GM19455 (cell line): ENCODE data around the gene PHACTR2.
"Not testable (repeated sequence)": the region's sequence is repeated elsewhere in the genome, so short reads cannot be mapped to it uniquely, and the experiment has no call there.

ENCODE experiments used
- ATAC-seq: cut with Tn5 transposase; IDR thresholded peaks from one replicate; pipeline ENCODE4 v1.9.1; 2021; ENCODE audit not compliant: unreplicated experiment

Gene PHACTR2

GRCh38 chr6:143738072-143738690 lies 60.4 kb downstream of the PHACTR2 start:
- not testable (repeated sequence) for ATAC-seq

DNA sequence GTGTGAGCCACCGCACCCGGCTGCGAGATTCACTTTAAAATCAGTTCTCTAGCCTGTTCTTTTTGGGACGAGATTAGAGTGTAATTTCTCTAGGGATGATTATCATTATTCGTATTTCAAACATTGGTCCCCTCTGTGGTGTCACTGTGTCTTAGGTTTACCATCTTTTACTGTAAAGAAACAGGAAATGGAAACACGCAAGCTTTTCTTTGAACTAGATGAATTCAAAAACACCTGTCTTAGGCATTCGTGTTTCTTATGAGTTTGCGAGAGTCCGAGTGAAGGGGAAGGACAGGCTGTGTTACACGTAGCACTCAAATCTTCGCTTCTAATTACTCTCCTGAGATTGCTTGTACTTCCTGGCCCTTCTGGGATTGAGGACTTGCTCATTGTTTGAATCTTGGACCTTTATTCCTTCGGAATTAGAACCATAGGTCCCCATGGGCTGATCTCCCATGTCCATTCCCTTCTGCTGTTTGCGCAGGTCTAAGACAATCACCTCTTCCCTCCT lies 61.6 kb downstream of the PHACTR2 start:
- no peak for ATAC-seq

DNA sequence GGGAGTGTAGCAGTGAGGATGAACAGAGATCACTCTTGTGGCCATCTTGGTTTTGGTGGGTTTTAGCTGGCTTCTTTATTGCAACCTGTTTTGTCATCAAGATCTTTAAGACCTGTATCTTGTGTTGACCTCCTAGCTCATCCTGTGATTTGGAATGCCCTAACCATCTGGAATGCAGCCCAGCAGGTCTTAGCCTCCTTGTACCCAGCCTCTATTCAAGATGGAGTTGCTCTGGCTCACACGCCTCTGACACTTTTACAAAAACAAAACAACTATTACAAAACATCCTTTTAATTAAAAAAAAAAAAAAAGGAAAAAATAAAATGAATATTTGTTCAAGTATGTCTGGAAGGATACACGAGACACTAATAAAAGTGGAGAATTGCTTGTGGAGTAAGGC lies 62.4 kb downstream of the PHACTR2 start:
- no peak for ATAC-seq

DNA sequence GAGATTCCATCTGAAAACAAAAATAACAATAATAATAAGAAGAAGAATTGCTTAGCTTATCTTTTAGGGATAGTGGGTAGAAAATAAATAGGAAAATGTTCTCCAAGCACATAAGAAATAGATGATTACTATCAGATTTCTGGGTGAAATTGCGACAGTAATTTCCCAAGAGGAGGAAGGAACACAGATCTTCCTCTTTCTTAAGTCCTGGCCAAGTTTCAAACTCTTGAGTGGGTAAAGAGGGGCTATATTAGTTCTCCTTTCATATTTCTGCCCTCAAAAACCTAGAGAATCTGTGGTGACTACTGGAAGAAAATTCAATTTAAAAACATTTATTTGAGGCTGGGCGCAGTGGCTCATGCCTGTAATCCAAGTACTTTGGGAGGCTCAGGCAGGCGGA lies 63.7 kb downstream of the PHACTR2 start:
- no peak for ATAC-seq

GRCh38 chr6:143742070-143742954 lies 64.5 kb downstream of the PHACTR2 start:
- ATAC-seq, result no peak

DNA sequence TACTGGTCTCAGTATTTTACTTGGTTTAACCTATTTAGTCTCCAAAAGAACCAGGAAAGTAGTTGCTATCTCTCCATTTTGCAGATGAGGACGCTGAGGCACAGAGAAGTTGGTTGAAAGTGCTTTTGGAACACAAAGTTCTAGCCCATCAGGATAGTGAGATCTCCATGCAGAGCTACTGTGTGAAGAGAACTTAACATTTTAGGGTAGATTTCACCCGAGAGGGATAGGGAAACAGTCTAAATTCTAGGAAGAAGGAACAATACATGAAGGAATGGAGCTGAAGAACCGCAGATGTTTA lies 65.1 kb downstream of the PHACTR2 start:
- ATAC-seq, result no peak

DNA sequence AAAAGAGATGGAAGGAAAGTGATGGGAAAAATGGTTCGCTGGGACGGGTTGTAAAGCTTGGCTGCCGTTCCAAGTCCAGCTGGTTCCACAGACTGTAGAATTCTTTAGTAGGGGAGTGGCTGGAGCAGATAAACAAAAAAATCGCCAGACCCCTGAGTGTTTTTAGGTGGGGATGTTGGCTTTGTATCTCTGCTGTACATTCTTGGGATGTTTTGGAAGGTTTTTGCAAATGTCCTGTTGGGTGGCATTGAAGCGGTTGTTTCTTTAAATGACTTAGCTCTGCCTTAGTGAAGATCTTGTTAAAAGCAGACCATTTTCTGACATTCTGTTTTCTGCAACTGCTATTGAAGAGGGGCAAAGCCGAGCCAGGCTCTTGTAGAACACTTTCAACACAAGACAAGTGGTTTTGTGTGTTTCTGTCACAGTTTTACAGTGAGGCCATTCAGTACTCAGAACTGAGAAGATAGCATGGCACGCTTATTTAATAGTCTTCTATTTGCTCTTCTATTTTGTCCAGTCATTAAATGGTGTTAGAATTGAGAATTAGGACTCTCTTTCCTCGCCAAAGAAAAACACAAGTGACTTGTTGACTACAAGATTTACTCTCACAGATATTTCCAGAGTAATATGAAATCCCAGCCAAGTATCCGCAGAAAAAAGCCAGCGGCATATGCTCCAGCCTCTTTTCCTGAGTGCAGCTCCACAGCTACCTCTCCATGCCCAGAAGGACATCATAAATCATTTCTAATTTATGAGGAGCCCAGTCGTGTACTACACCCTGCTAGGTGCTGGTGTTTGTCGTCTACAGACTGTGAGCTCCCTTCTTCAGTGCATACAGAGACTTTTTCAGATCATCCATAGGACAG lies 65.8 kb downstream of the PHACTR2 start:
- ATAC-seq, result no peak

DNA sequence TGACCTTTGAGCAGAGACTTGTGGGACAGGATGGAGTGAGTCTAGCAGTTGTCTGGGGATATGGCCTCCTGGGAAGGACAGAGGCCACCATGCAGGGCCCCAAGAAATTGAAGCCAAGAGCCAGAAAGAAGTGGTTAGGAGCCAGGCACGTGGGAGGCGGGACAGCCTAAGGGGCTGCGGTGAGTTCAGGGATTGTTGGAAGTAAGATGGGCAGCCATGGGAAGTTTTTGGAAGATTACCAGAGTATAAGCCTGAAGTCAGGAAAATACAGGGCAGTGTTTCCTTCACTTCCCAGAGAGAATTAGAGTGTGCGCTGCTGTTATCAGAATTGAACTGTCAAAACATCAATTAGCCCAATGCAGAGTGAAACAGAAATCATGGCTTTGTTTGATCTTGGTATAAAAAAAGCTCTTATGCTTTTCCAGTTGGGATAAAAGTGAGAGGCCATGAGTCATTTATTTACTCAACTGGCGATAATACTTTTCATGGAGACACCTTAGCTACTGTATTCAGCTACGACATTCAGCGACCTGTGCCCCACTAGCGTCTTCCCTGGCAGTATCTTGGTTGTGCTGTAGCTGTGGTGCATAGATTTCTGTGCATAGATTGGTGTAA lies 66.9 kb downstream of the PHACTR2 start:
- ATAC-seq, result no peak

- no peak for ATAC-seq
Observed at GRCh38 chr6:143745166-143746133, 67.7 kb downstream of the PHACTR2 start.

GRCh38 chr6:143746202-143747119 lies 68.7 kb downstream of the PHACTR2 start:
- no peak for ATAC-seq

- ATAC-seq, result no peak
Observed at GRCh38 chr6:143747347-143747842, 69.6 kb downstream of the PHACTR2 start.

- no peak for ATAC-seq
Observed at GRCh38 chr6:143749891-143750290, 72.1 kb downstream of the PHACTR2 start.

DNA sequence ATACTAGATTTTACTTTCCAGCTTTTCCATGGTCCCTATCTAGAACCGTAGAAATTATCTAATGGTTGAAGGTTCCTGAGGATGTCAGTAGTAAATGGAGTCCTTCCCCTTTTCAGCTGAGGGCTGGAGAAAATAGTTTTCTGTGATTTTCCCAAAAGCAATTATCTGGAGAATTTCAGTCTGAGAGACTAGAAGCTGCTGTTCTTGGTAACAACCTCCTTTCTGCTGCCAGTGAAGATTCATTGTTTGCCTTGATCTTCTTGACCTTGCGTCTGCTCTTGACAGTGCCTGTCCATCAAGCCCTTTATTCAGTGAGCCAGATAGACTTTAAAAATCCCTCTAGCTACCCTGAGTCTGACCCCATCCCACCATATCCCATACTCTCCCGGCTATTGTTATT lies 73.1 kb downstream of the PHACTR2 start:
- ATAC-seq, result no peak

DNA sequence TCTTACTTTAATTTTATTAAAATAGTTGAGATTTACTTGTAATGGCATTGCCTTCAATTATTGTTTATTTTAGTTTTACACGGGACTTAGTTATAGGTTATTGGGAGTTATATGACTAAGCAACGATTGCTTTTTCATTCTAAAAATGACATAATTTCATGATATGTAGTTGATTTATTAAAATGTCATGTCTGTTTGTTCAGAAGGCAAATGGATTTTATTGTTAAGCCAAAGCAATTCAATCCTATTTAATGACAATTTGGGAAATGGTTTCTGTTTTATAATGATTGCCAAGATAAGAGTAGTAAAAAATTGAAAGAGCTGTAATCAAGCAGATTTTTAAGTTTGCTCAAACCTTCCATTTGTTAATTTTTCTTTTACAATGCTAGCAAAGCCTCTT lies 74.7 kb downstream of the PHACTR2 start:
- ATAC-seq, result no peak

DNA sequence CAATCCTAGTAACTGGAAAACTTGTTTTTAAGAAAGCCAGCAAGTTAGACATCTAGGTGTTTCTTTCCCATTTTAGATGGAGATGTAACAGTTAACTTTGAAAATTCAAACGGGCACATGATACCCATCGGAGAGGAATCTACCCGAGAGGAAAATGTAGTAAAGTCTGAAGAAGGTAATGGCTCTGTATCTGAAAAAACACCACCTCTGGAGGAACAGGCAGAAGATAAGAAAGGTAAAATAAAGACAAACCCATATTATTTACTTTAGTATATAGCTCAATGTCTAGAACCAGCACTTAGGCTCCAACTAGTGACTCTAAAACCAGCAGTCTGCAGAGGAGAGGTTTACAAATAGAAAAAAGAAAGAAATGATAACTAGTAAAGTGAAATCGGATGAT lies 75.9 kb downstream of the PHACTR2 start:
- ATAC-seq, result no peak

- ATAC-seq, result no peak
Observed at GRCh38 chr6:143754204-143754603, 76.4 kb downstream of the PHACTR2 start.

DNA sequence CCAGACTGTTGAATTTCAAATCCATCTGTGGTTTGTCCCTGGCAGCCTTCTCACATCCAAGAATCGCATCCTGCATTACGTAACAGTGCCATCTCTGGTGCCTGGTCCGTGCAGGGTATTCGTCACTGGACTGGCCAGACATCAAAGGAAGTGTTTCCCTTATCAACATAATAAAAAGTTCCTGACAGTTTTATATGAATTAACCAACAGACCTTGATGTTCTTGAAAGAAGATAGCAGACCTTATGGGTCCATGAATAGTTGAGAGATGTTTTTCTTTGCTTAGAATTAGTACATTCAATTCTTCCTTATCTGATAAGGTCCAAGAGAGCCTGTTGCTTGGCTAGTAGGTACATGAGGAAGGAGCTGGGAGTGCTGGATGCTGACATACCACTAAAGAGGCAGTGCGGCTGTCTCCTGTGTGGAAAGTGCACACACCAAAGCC lies 77.6 kb downstream of the PHACTR2 start:
- no peak for ATAC-seq

- no peak for ATAC-seq
Observed at GRCh38 chr6:143757346-143757832, 79.6 kb downstream of the PHACTR2 start.
